ENCODE data around the gene METTL21C.

The METTL21C gene

DNA sequence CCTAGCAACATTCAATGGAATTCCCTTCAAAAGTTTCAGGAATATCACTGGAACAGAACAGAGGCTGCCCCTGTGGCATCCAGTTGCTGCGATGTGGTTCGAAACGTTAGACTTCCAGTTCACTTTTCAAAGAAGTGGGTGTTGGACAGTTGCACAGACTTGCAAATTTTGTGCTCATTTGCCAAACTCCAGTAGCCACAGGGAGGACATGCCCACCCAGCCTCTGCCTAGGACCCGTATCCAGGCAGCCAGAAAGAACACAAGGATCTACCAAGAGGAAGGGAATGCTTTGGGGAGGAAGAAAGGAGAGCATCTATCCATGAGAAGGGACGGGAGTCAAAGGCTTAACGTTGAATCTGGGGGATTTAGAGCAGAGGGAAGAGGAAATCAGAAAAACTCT, at the start of gene METTL21C:
Gene METTL21C, minus strand, starts transcription at position 108 of the 400 bp plus-strand sequence. CDS start 546 bp downstream, outside the sequence.
- no peak for DNase-seq

DNA sequence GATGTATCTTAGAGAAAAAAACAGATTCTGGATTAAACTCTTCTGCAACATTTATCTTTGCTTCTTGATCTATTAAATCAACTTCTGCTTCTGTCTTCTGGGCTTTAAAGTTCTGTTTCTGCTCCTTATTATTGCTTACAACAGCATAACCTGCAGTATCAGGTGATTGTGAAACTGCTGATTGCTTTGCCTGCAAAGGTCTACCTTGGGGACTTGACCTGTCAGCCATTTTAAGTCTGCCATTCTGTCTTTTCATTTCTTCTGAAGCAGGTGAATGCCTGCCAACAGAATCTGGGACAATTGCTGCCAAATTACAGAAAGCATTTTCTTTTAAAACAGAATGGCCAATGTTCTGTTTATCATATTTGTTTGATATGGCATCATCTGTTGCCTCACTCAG, 47.7 kb upstream of the METTL21C start:
- no peak for DNase-seq

DNA sequence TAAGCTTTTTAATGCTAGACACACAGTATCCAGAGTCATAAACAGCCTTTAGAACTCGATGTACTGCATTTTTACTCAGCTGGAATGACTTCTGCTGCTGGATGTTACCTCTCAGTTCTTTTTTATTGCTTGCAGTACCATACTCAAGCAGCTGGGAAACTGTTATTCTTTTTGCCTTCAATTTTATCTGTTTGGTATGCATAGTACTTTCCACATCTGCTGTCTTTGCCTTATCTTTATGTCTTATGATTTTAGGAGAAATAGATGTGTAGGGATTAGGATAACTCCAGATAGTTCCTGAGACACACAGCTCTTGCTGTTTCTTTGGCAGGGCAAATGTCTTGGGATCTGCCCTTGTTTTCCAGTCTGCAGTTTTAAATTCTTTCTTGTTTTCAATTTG, 47.3 kb upstream of the METTL21C start:
- no peak for DNase-seq

DNA sequence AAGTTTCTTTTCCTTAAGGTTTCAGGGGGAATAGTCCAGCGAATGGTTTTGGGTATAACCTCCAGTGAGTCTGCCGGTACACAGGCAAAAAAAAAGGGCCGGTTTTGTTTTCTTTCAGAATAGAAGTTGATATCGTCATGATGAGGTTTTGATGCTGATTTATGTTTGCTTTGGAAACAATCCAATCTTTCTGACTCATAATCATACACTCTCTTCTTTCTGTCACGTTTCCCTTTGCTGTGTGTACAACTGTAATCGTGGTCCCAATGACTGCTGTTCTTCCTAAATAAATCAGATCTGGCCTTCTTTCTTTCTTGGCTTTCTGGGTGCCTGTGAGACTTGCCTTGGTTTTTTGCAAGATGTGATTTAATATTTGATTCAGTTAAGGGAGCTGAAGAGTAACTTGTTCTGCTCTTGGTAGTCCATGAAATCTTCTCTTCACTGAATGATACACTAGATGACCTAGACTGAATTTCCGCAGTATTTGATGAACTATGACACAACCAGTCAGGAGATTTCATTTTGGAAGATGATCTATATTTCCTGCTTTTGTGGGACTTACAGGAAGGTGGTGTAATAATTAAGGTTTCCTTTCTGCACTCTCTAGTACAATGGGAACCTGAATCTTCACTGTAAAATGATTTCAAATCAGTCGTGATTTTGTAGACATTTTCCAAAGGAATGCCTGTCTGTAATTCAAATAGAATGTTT, 34.9 kb upstream of the METTL21C start:
- DNase-seq: peak in 2 of 3 experiments; percentile 29 to 63

DNA sequence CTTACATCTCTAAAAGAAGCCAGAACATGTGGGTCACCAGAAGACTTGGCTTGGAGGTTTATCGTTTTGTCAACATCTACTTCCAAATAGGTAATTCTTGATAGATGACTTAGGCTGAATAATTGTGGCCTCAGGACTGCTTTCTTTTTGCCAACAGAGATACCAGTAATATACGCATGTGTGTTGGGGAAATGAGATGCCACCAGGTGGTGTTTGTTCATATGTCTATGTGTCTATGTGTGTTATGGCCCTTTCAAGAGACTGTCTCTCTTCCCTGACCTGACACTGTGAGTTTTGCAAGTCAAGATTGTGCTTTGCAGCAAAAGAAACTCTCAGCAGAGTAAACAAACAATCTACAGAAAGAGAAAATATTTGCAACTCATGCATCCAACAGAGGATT, 31.6 kb upstream of the METTL21C start:
- DNase-seq: peak in 1 of 3 experiments; percentile 31

DNA sequence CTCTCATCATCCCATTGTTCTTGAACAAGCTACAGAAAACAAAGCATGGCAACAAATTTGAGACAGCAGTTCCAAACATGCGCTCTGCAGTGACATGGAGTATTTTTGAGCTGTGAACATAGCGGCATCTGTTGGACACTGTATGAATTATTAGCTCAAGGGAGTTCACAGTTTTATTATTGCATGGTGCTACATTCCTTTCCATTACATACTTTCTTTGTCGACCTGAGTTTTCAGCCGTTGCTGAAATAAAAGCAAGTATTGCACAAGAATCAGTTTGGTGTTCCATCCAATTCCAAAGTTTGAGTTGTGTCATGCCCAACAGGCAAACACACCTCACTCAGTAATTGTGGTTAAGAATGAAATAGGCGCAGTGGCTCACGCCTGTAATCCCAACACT, 30.1 kb upstream of the METTL21C start:
- peak; percentile 17 to 83 (median 72) for DNase-seq

DNA sequence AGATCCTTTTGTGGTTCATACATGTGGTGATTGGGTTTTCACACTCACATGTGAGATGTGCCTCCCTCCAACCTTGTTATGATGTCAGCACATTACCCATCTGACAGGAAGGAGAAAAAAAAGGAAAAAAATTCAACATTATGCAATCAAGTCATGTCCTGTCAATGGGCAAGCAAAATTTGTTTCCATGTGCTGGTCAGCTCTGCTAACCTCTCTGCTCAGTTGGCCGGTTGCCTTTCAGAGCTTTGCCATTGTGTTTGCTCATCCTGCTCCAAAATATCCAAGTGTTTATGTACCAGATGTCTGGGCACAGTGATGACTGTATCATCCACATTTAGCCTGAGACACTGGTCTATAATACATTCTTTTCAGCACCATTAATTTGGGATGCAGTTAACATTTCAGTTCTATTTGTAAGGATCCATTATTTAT, 27.0 kb upstream of the METTL21C start:
- DNase-seq: no peak

DNA sequence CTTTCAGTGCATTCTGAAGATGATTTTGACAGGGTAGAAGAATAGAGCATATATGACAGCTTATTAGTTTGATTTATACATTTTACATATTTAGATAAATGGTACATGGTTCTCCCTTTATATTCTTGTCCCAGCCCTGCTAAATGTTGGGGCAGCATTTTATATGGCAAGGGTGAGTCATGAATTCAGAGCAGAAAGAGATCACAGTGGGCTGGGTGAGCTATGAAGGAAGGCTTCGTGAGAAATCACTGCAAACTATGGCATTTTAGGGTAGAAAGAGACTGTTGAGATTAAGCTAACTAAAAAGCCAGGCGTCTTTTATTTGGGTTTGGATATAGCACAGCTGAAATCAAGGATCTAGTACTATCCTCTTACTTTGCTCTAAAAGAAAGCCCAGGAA, 23.9 kb upstream of the METTL21C start:
- DNase-seq: no peak

DNA sequence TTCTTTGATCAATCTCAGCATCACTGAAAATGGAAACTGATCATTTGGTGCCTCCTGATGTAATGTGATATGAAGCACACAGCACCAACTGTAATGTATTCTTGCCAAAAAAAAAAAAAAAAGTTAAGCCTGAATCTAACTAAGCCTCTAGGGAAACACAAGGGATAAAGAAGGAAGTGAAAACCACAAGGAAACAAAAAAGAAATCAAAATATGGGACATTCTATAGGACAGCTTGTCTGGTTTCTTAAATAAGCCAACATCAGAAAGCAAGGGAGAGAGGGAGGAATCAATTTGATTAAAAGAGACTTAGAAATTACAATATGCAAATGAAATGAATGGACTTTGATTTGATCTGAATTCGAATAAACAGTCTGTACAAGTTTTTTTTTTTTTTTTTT, 20.6 kb upstream of the METTL21C start:
- DNase-seq: no peak

DNA sequence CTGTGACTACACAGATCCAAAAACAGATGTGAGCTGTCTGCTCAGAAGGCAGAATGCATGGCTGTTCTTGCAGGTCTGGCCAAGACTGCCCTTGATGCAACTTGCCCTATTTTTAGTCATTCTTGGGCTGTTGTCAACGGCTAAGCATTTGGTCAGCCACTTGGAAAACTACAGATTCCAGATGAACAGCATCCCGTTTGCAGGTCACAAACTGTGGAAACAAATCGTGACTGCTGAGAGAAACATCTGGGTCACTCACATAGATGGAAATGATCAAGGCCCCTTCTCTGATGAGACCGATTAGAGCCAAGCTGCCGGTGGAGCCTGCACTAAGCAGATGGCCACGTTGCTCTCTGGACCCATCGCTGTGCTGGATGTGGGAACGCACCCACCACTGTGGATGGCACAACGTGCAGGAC, 15.4 kb upstream of the METTL21C start:
- no peak for DNase-seq

DNA sequence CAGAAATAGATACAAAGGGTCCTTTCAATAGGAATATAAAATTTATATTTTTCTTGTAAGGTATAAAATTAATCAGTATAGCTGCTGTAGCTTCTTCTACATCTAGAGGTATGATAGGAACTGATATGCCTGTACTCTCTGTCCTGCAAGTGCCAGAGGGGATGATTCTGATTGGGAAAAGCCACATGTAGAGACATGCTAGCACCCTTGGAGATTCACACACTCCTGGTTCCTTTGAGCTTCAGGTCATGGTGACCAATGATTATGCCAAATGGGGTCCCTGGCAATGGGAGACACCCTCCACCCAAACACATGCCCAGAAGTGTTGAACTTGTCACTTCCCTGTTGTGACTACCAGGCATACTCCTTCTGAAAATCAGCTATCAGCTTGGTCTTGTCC, 14.7 kb upstream of the METTL21C start:
- no peak for DNase-seq

DNA sequence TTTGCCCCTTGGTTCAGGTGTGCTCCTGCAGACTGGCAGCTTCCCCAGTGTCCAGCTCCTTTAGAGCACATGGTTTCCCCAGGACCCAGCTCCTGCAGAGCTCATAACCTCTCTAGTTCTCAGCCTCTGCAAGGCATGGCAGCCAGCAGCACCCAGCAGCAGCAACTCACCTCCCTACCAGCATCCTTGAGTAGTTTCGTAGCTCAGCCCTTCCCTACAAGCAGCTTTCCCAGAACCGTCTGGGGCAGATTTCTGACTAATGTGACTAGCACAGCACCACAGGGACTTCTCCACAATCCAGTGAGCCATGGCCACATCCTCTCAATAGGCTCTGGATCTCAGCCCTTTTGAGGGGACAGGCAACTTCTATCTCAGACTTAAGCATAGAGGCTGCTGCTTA, 14.1 kb upstream of the METTL21C start:
- no peak for DNase-seq

DNA sequence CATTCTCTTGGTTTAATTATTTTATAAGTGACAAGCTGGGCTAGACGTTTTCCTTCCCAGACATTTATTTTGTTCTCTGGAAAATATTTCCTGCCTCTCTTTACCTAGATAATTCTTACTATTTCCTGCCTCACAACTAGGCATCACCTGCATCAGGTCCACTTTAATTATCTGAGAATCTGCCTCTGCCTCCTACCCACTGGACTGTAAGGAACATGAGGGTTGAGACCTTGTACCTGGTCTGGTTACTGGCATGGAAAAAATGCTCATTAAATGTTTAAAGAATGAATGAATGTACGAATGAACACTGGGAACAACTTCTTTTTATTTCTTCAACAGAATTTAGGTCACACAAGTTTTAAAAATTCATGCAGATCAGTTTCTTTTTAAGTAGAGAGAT, 13.4 kb upstream of the METTL21C start:
- DNase-seq: no peak

DNA sequence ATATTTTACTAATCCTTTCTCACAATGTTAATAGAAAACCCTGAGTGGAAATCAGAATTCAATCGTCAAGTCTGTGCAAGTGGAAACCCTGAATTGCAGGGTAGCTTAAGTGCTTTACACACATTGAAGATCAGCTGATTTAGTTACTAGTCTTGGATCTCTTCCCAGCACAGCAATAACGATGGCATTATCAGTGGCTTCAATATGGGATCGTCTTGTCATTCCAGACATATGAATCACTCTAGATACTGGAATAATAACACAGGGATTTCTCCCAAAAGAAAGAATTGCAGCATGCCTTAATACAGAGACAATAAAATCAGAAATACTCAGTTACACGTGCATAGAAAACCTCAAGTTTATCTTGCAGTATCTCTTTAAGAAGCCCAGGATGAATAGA, 12.6 kb upstream of the METTL21C start:
- DNase-seq: peak in 2 of 3 experiments; percentile 51 to 89

DNA sequence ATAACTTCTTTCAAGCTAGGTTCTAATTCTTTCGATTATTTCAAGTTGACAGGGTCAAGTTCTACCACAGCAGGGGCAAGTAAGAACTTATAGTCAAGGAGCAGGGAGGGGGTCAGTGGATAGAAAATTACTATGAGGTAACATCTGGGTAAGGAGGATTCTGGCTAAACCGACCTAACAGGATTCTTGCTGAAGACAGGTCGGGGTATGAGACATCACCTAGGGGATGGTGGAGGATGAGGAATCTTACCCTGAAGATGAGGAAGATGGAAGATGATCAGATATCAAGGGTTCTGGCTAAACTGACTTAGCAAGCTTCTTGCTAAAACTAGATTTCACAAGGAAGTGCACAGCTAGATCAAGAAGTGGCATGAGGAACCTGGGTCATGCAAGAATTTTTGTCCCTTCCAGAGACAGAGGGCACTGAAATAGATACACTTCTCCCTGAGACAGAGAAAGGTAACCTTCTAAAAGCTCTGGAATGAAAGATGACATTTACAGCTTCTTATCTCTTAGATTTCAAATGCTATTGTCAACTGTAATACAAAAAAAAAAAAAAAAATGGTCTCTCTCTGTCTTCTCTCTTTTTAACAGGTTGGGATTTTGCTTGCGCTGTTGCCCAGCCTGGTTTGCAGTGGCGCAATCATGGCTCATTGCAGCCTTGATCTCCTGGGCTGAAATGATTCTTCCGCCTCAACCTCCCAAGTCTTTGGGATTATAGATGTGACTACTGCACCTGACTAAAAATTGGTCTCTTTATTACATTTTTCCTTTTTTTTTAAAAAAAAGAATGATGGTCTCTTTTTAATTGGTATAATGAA, 9.6 kb upstream of the METTL21C start:
- no peak for DNase-seq

DNA sequence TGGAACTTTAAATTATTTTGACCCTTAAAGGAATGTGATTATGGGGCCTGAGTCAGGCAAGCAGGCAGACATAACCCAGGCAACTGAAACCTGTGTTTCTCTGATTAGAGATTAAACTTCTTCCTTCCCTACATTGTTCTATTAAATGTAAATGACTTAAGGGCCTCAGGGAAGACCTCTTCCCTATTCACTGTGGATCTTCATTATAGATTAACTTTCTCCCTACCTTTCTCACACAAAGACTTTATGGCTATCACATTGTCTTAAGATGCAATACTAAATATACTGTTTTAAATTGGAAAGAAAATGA, 8.8 kb upstream of the METTL21C start:
- DNase-seq: no peak

DNA sequence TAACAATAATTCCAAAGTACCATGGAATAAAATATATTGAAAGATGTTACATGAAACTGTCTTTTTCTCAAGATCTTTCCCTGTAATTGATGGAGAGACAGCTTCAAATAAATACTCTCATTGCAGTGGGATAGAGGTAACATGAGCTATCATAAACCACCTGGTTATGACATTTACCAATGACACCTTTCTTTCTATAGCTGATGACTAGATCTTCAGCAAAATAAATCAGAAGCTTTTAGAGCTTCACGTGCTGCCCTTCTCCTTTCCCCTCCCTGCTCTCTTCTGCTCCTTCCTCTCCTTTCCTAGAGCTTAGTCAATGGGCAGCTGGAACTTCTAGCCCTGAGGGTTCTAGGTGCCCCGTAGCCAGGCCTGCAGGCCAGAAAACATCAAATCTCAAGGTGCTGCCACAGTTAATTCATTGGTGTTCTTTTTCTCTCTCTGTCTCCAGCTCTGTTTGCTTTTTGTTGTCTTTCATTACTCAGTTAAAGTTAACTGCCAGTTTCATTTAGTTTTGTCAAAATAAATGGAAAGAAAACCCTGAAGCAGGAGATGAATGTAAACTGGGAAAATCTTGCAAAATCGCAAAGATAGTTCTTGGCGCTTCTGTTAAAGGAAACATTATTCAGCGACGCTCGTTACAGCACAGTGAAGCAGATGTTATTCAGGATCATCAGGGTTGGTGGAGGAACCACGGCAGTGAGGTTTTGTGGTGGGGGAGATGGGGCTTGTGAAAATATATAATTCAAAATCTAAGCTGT, 8.3 kb upstream of the METTL21C start:
- DNase-seq: no peak

DNA sequence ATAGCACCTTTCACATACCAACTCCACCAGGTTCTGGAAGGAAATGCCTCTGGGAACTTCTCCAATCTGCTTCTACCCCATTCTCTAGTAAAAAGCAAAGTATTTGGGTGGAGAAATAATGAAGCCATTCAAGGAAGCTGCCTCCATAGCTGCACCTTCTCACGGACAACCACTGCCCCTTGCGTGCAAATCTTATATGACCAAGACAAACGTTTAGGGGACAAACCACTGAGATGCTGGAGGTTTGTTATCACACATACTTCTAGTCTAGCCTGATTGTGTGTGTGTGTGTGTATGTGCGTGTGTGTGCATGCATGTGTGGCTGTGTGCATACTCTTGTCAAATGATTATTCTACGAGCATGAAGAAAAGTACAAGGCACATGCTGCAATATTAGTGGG, 6.5 kb upstream of the METTL21C start:
- no peak for DNase-seq

DNA sequence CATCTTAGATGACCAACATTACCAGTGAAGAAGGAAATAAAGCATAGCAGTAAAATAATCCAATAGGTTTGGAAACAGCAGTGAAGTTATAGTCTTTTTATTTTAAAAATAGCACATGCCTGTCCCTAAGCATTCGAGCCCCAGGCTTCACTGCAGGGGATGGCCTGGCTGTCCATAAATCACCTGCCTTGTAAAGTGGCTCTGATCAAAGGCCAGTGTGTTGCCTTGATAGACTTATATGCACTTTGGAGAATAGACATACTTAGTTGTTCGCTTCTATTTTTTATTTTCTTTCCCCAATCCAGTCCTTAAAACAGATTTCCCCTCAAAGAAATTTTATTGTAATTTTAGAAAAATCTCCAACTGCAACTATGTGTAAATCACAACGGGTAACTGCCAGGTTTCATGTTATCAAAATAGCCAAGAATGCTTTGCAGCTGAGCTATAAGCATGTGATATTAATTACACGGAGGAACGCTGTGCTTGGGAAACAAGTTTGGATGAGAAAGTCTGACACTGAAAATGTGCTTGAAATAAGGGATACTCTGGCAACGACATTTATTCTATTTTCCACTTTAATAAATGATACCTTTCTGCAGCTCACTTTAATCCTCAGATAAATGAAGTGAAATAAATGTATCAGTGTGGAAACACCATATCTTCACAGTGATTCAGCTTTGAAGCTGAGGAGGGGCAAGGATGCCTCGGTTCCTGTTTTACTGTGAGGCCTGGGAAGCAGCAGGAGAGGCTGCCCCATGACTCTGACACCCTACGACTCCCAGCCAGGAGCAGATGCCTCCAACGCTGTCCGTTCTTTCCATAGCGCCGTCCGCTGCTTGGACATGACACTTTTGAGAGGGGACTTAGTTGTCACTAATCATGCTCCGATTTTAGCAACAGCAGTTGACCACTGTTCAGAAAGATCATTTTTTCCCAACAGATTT, 5.5 kb upstream of the METTL21C start:
- peak in 2 of 3 experiments; percentile 42 to 79 for DNase-seq

DNA sequence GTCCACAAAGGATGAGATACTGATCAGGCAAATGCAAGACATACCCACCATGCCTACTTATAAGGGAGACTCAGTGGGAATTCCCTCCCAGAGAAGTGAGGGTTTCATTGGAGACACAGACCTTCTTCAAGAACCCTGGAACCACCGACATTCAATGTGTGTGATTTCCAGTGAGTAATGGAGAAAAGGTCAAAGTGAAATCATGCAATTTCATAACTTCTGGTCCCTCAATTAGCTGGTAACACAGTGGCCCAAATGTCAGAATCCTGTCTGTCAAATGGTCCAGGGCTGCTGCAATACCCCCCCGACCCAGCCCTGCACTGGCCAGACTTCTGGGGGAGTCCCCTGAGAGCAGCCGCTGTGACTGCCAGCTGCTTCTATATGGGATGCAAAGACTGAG, 4.7 kb upstream of the METTL21C start:
- peak; percentile 19 to 47 (median 39) for DNase-seq

DNA sequence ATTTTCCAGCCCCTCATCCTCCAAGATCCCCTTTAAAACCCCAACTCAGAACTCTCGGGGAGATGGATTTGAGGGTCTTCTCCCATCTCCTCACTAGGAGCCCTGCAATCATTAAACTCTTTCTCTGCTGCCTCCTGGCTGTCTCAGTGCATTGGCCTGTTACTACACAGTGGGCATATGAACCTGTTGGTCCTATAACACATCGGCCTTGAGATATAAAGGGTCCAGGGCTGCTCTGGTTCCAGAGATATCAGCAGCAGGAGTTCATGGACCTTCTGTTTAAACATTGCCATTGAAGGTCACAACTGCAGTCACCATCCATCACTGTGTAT, 3.8 kb upstream of the METTL21C start:
- no peak for DNase-seq

DNA sequence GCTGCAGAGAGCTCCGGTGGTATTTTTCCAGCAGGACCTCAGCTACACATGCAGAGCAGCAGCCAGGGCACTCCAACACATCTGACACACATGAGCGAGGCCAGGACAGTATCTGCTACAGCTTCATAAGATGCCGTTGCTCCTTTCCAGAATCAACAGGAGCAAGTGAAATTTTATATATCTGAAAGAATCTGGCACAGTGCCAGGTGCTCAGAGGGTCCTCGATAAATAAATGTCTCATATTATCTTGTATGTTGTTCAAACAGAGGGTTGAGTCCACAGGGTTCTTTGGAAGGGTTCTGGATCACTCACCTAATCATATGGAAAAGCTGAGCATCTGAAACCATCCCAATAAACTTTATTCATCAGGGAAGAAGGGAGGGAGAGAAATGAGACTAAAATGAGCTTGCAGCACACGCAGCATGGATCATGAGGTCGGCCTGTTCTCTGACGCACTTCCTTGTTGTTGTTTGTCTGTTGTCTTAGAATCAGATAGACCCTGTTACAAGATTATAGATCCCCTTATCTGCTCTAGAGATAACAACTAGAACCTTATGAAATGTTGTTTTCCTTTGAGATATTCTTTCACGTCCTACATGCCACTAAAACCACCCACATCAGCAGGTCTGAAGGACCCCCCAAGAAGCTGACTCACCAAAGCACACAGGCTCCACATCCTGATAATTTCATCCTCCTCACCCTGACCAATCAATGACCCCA, 3.2 kb upstream of the METTL21C start:
- DNase-seq: peak in 2 of 3 experiments; percentile 13 to 46

Measured in NCI-H1417 (cell line).